COLO668 (cell line): ENCODE results near the gene MGAT5.

Experiments used
- DNase-seq: peaks from one replicate; lab custom pipeline; 2025; ENCODE audit not compliant: unreplicated experiment; lab: John Stamatoyannopoulos, UW

Gene MGAT5

DNA sequence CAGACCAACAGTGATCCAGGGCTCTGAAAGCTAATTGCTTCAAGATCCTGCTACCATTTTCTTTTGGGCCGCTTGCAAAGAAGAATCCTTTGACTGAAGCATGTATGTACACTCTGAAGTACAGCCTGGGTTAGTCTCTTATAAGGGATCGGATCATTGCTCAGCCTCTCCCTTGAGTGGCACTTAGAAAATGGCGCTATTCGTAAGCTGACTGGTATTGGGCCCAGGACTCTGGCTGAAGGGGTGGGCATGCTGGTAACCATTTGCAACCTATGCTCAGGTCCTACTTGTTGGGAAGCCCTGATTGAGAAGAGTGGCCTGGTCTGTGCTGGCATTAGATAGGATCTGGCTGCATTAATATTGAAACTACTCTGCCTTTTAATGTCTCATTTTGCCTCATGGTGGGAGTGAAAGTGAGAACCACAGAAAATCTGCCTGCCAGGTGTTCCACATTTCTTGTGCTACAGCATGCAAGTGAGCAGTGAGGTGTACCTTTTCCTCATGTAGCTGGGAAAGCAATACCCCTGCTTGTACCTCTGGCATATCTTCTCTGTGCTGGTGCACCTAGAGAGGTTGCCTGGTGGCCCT lies 661 bp upstream of the MGAT5 start:
- DNase-seq: peak; percentile 17

- no peak for DNase-seq
Measured at GRCh38 chr2:134254824-134255223, 952 bp downstream of the MGAT5 start.

DNA sequence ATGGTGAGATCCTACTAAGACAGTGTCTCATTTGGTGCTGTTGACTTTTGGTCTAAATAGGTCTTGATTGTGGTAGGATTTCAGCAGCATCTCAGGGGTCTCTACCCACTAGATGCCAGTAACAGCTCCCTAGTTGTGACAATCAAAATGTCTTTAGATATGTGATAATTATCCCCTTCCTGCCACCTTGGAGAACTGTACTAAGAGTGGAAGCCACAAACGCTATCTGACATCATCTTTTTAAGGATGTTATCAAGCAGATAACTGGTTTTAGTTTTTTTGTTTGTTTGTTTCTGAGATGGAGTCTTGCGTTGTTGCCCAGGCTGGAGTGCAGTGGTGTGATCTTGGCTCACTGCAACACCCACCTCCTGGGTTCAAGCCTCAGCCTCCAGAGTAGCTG lies 3.1 kb downstream of the MGAT5 start:
- DNase-seq: no peak

DNA sequence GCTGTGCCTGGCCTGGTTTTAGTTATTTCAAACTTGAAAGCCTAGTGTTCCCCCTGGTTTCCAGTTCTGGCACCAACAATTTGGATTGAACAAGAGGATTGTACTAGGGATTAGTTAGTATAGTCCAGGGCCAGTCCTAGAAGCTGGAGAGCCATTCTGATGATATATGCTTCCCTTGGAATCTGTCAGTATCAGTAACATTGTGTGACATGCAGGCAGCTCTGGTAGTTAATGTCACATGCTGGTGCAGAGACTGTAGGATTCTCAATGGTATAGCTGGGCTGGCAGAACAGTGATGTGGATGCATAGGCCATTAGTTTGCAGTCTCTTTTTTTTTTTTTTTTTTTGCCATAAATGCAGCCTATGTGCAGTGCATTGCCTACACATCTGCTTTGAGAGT lies 3.6 kb downstream of the MGAT5 start:
- no peak for DNase-seq

DNA sequence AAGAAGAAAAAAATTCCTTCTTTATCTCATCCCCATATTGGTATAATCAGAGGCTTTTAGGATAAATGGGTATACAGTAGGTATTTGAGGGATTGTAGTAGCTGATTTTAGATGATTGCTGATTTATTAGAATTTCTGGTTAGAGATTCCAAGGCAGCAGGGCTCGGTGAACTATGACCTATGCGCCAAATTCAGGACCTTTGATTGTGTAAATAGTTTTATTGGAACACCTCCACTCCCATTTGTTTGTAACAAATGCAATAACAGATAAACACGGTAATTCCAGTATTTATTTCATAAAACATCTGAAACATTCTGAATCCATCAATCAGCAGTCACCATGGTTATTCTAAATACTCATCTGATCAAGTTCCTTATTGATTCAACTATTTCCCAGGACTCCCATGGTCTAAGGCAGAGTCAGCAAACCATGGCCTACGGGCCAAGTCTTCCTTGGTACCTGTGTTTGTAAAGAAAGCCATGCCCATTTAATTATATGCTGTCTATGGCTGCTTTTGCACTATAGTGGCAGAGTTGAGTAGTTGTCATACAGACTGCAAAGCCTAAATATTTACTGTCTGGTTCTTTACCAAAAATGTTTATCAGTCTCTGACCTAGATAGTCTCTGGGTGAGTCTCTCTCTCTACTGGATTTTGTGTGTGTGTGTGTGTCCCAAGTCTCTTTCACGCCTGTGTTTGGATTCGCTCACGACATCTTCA lies 4.3 kb downstream of the MGAT5 start:
- DNase-seq: no peak

- no peak for DNase-seq
Measured at GRCh38 chr2:134258684-134259388, 5.0 kb downstream of the MGAT5 start.

- no peak for DNase-seq
Measured at GRCh38 chr2:134259571-134259970, 5.7 kb downstream of the MGAT5 start.

DNA sequence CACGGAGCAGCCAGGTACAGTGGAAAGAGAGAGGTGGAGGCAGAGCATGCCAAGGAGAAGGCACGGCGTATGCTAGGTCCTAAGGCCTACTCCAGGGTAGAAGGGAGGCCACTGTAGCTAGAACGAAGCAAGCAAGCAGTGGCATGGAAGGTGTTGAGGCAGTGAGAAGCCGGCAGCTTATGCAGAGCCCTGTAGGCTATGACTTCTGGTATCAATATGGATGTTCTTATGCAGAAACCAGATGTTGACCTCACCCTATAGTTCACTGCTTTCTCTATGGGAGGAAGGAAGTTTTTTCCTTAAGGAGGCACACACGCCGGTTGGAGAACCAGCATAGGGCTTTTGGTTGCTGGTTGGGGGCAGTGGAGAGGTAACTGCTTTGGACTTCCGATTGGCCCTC lies 6.1 kb downstream of the MGAT5 start:
- no peak for DNase-seq

GRCh38 chr2:134260713-134261112 lies 6.8 kb downstream of the MGAT5 start:
- no peak for DNase-seq

GRCh38 chr2:134261398-134262131 lies 7.7 kb downstream of the MGAT5 start:
- DNase-seq: no peak

DNA sequence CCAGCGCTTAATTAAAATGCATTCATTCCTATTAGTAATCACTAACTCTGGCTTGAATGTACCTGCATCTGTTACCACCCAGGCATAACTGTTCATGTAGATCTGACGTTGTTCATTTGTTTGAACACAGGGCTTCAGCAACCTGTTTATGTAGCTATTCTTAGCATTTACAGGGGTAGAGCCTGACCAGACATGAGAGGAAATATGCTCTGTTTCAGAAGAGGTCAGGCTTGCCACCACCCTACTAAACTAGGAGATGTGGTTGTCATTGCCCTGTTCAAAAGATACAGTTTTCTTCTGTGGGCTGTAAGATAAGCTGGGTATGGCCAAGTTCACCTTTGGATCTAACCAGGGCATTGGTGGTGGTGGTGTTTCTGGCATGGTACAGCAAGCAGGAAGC lies 8.8 kb downstream of the MGAT5 start:
- no peak for DNase-seq

GRCh38 chr2:134268265-134268664 lies 14.4 kb downstream of the MGAT5 start:
- no peak for DNase-seq

DNA sequence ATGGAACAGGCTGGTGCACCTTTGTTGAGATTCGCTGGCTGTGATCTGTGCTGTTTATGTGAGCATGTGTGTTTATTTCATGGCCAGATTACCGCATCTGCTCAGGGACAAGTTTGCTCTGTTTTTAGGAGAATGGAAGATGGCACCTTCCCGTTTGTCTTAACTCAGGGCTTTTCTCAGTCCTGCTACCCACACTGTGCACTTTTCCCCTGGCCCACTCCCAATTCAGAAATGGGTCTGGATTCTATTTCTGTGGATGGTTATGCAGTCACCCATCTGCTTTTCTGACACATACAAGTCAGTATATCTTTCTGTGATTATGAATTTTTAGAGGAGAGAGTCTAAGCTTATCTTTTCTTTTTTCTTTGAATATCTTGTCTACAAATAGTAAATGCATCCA lies 15.4 kb downstream of the MGAT5 start:
- no peak for DNase-seq

DNA sequence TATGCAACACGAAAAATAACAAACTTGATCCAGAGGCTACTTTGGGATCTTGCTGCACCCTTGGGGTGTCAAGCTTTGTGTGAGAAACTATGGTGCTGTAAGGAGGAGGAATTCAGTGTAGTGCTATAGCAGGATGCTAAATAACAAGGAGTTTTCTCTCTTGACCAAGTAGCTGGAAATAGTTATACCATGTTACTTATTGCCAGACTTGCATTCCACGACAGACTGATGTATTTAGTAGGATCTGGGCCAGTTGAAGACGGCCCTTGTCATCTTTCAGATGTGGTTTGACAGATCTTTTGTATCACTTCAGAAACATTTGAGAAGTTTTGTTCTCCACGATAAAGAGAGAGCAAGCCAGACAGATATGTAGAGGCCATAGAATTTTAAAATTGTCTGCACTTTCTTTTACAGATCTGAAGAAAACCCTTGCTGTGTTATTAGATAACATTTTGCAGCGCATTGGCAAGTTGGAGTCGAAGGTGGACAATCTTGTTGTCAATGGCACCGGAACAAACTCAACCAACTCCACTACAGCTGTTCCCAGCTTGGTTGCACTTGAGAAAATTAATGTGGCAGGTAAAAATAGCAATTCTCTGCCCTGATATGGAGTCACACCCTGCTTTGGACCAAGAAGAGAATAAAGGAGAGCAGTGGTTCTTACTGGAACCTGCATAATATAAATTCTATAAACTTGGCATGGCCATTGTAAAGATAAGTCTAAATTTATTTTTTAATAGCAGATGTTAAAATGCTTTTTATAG lies 16.3 kb downstream of the MGAT5 start:
- no peak for DNase-seq

DNA sequence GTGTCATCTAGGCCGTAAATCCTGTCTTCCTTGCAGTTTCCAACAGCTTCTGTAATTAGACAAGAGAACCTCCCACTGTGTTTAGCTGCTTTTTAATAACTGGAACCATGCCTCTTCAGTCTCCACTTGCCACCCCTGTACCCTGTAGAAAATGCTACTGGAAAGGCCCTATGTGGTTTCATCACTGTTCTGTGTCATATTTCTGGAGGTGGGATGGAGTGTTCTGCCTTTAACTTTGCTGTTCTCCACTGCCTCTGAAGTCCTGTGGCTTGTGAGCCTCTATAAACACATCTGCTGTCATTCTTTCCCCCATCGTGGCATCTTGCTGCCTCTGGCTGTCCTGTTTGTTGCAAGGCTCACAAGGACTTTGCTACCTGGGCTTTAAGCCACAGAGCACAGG lies 17.9 kb downstream of the MGAT5 start:
- DNase-seq: no peak

- no peak for DNase-seq
Measured at GRCh38 chr2:134272806-134273205, 18.9 kb downstream of the MGAT5 start.

GRCh38 chr2:134273256-134273983 lies 19.5 kb downstream of the MGAT5 start:
- DNase-seq: no peak

- DNase-seq: no peak
Measured at GRCh38 chr2:134274121-134274520, 20.2 kb downstream of the MGAT5 start.

- no peak for DNase-seq
Measured at GRCh38 chr2:134275058-134275862, 21.4 kb downstream of the MGAT5 start.
